ENCODE results near the gene CLNK.

CLNK gene

DNA sequence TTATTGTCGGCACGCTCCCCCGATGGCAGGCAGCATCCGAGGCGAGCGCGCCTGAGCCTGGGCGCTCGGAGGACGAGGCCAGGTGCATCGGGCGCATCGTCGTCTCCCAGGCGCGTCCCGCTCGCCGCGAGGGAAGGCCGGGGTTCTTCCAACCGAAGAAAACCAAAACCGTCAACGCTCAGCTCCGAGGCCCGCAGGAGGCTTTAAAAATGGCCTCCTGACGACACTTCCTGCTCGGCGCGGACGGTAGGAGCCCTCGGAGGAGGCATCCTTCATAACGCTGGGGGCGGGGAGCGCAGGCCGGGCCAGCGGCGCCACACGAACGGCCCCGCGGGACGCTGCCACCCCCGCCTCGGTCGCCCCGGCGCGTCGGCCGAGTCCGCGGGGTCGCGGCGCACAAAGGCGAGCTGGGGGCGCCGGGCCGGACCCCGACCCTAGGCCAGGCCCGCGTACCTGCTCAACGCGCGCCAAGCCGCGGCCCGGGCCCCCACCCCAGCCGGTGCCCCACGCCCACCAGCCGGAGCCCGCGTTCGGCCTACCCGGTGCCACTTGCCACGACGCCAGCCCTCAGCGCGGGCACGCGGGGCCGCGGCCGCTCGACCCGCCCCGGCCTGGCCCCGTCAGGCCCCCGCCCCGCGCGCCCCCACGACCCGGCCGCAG is 227.8 kb downstream of the CLNK start:
- H3K9me3 ChIP-seq (ENCODE audit: control insufficient read depth in 1 of 2, low read length in 2 of 2) = no peaks in the 10 kb centered on the region
- peak overlapping the region; percentile 39 to 57 for H3K9ac ChIP-seq (ENCODE audit: low read depth in 1 of 2, low read length in 2 of 2)
- H3K27me3 ChIP-seq (ENCODE audit: control insufficient read depth in 1 of 2, insufficient read depth in 2 of 2, low read length in 2 of 2) = peaks cover 0 to 3% of the 10 kb centered on the region in 2 donors
- peak overlapping the region; percentile 79 for H3K4me3 ChIP-seq (ENCODE audit: low read depth in 1 of 2, low read length in 2 of 2)
- peaks cover 5 to 25% of the 10 kb centered on the region in 2 donors for H3K36me3 ChIP-seq (ENCODE audit: control insufficient read depth in 1 of 2, insufficient read depth in 2 of 2, low read length in 2 of 2)
- H3K4me1 ChIP-seq (ENCODE audit: control insufficient read depth in 1 of 2, insufficient read depth in 2 of 2, low read length in 2 of 2) = peaks cover 11 to 13% of the 10 kb centered on the region in 2 donors
- no peak overlapping the region for H3K27ac ChIP-seq (ENCODE audit: low read depth, low read length)

GRCh38 chr4:10456260-10456594 is 228.3 kb downstream of the CLNK start:
- H3K4me1 ChIP-seq (ENCODE audit: control insufficient read depth in 1 of 2, insufficient read depth in 2 of 2, low read length in 2 of 2) = peaks cover 7 to 13% of the 10 kb centered on the region in 2 donors
- peaks cover 6 to 26% of the 10 kb centered on the region in 2 donors for H3K36me3 ChIP-seq (ENCODE audit: control insufficient read depth in 1 of 2, insufficient read depth in 2 of 2, low read length in 2 of 2)
- no peaks in the 10 kb centered on the region for H3K27me3 ChIP-seq (ENCODE audit: control insufficient read depth in 1 of 2, insufficient read depth in 2 of 2, low read length in 2 of 2)
- H3K9me3 ChIP-seq (ENCODE audit: control insufficient read depth in 1 of 2, low read length in 2 of 2) = no peaks in the 10 kb centered on the region
- peak overlapping the region; percentile 39 to 57 for H3K9ac ChIP-seq (ENCODE audit: low read depth in 1 of 2, low read length in 2 of 2)
- H3K27ac ChIP-seq (ENCODE audit: low read depth, low read length) = no peak overlapping the region
- peak overlapping the region; percentile 79 for H3K4me3 ChIP-seq (ENCODE audit: low read depth in 1 of 2, low read length in 2 of 2)

DNA sequence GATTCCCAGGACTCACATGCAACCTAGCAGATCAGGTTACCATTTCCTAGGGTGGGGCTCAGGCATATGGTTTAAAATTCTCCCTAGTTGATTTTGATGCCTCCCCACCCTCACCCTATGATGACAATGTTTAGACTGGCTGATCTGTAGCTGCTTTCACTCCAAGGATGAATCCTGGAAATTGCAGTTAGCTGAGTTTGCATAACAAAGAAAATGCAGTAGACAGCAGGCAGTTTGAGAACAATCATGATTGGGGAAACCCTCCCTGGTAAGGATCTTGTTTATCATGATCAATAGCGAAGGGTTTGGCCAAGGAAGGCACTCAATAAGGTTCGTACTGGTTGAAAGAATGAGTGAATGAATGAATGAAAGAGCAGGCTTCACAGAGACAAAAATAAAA is 229.4 kb downstream of the CLNK start:
- Histone ChIP-seq H3K27me3 (ENCODE audit: control insufficient read depth in 1 of 2, insufficient read depth in 2 of 2, low read length in 2 of 2) (no peaks in the 10 kb centered on the region), H3K4me3 (ENCODE audit: low read depth in 1 of 2, low read length in 2 of 2) (no peak overlapping the region), H3K4me1 (ENCODE audit: control insufficient read depth in 1 of 2, insufficient read depth in 2 of 2, low read length in 2 of 2) (peaks cover 7 to 13% of the 10 kb centered on the region in 2 donors), H3K9me3 (ENCODE audit: control insufficient read depth in 1 of 2, low read length in 2 of 2) (peaks cover 3 to 4% of the 10 kb centered on the region in 2 donors), H3K9ac (ENCODE audit: low read depth in 1 of 2, low read length in 2 of 2) (no peak overlapping the region), H3K36me3 (ENCODE audit: control insufficient read depth in 1 of 2, insufficient read depth in 2 of 2, low read length in 2 of 2) (peaks cover 10 to 33% of the 10 kb centered on the region in 2 donors), H3K27ac (ENCODE audit: low read depth, low read length) (no peak overlapping the region)

GRCh38 chr4:10454726-10455125 is 229.8 kb downstream of the CLNK start:
- Histone ChIP-seq H3K27me3 (ENCODE audit: control insufficient read depth in 1 of 2, insufficient read depth in 2 of 2, low read length in 2 of 2) (no peaks in the 10 kb centered on the region), H3K9me3 (ENCODE audit: control insufficient read depth in 1 of 2, low read length in 2 of 2) (peaks cover 6 to 7% of the 10 kb centered on the region in 2 donors), H3K9ac (ENCODE audit: low read depth in 1 of 2, low read length in 2 of 2) (no peak overlapping the region), H3K4me1 (ENCODE audit: control insufficient read depth in 1 of 2, insufficient read depth in 2 of 2, low read length in 2 of 2) (peaks cover 7 to 13% of the 10 kb centered on the region in 2 donors), H3K36me3 (ENCODE audit: control insufficient read depth in 1 of 2, insufficient read depth in 2 of 2, low read length in 2 of 2) (peaks cover 12 to 35% of the 10 kb centered on the region in 2 donors), H3K4me3 (ENCODE audit: low read depth in 1 of 2, low read length in 2 of 2) (no peak overlapping the region), H3K27ac (ENCODE audit: low read depth, low read length) (no peak overlapping the region)

- Histone ChIP-seq H3K9ac (ENCODE audit: low read depth in 1 of 2, low read length in 2 of 2) (no peak overlapping the region), H3K4me3 (ENCODE audit: low read depth in 1 of 2, low read length in 2 of 2) (no peak overlapping the region), H3K36me3 (ENCODE audit: control insufficient read depth in 1 of 2, insufficient read depth in 2 of 2, low read length in 2 of 2) (peaks cover 12 to 35% of the 10 kb centered on the region in 2 donors), H3K27me3 (ENCODE audit: control insufficient read depth in 1 of 2, insufficient read depth in 2 of 2, low read length in 2 of 2) (no peaks in the 10 kb centered on the region), H3K27ac (ENCODE audit: low read depth, low read length) (no peak overlapping the region), H3K9me3 (ENCODE audit: control insufficient read depth in 1 of 2, low read length in 2 of 2) (peaks cover 6 to 10% of the 10 kb centered on the region in 2 donors), H3K4me1 (ENCODE audit: control insufficient read depth in 1 of 2, insufficient read depth in 2 of 2, low read length in 2 of 2) (peaks cover 7 to 13% of the 10 kb centered on the region in 2 donors)
Observed at GRCh38 chr4:10454121-10454520, 230.4 kb downstream of the CLNK start.

DNA sequence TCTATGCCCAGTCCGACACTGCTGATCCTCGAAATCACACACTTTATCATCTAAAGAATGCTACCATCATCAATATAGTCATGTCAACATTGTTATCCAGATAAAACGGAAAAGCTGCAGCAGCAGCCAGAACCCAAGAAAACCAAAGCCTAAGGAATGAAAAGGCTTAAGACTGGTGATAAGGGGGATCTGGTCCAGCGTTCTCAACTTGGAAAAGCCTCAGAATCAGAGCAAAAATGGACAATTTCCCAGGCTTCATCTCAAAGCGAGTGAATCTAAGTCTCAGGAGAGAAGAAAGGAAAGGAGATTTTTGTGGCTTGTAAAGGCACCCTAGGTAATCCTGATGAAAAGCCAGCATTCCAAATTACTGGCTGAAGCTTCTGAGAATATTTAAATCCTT is 235.6 kb downstream of the CLNK start:
- H3K27ac ChIP-seq (ENCODE audit: low read depth, low read length) = no peak overlapping the region
- H3K9me3 ChIP-seq (ENCODE audit: control insufficient read depth in 1 of 2, low read length in 2 of 2) = peaks cover 8 to 40% of the 10 kb centered on the region in 2 donors
- H3K9ac ChIP-seq (ENCODE audit: low read depth in 1 of 2, low read length in 2 of 2) = no peak overlapping the region
- H3K4me3 ChIP-seq (ENCODE audit: low read depth in 1 of 2, low read length in 2 of 2) = no peak overlapping the region
- H3K36me3 ChIP-seq (ENCODE audit: control insufficient read depth in 1 of 2, insufficient read depth in 2 of 2, low read length in 2 of 2) = peaks cover 37 to 55% of the 10 kb centered on the region in 2 donors
- no peaks in the 10 kb centered on the region for H3K4me1 ChIP-seq (ENCODE audit: control insufficient read depth in 1 of 2, insufficient read depth in 2 of 2, low read length in 2 of 2)
- H3K27me3 ChIP-seq (ENCODE audit: control insufficient read depth in 1 of 2, insufficient read depth in 2 of 2, low read length in 2 of 2) = no peaks in the 10 kb centered on the region

DNA sequence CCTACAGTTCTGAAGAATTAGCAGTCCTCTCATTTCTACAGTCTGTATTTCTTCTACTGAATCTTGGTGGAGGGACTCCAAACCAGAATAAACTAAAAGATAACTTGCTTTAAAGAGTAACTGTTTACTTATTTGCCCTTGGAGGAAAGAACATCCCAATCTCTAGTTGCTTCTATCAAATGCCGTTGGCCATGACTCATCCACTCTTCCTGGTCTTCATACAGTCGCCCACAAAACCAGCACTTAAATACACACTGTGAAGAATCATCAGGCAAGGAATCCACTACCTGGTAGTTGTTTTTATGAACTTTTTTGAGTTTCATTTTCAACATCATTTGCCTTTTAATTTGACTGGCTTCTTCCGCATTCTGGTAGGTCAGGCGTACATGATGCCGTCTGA is 241.6 kb downstream of the CLNK start:
- H3K9me3 ChIP-seq (ENCODE audit: control insufficient read depth in 1 of 2, low read length in 2 of 2) = peaks cover 7 to 41% of the 10 kb centered on the region in 2 donors
- H3K4me1 ChIP-seq (ENCODE audit: control insufficient read depth in 1 of 2, insufficient read depth in 2 of 2, low read length in 2 of 2) = no peaks in the 10 kb centered on the region
- H3K9ac ChIP-seq (ENCODE audit: low read depth in 1 of 2, low read length in 2 of 2) = no peak overlapping the region
- H3K27ac ChIP-seq (ENCODE audit: low read depth, low read length) = no peak overlapping the region
- H3K4me3 ChIP-seq (ENCODE audit: low read depth in 1 of 2, low read length in 2 of 2) = no peak overlapping the region
- H3K27me3 ChIP-seq (ENCODE audit: control insufficient read depth in 1 of 2, insufficient read depth in 2 of 2, low read length in 2 of 2) = no peaks in the 10 kb centered on the region
- peaks cover 26 to 27% of the 10 kb centered on the region in 2 donors for H3K36me3 ChIP-seq (ENCODE audit: control insufficient read depth in 1 of 2, insufficient read depth in 2 of 2, low read length in 2 of 2)

DNA sequence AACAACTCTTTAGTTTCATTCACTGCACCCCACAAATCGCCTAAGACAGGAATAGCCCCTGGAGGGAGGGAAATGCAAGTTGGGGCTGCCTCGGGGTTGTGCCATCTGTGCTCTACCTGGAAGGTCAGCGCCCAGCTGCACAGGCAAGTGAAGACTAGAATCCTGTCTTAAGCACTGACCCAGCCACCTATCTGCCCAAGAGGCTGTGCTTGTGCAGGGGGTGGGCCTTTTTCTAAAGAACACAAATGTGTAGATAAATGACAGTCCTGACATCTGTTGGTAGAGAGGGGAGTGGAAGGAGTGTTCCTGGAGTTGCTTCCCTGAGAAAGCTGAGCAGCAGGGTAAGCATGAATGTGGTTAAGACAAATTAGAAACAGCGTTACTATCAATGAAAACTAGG is 243.1 kb downstream of the CLNK start:
- H3K36me3 ChIP-seq (ENCODE audit: control insufficient read depth in 1 of 2, insufficient read depth in 2 of 2, low read length in 2 of 2) = peaks cover 20 to 21% of the 10 kb centered on the region in 2 donors
- H3K27ac ChIP-seq (ENCODE audit: low read depth, low read length) = no peak overlapping the region
- H3K4me3 ChIP-seq (ENCODE audit: low read depth in 1 of 2, low read length in 2 of 2) = no peak overlapping the region
- H3K9ac ChIP-seq (ENCODE audit: low read depth in 1 of 2, low read length in 2 of 2) = no peak overlapping the region
- peaks cover 5 to 32% of the 10 kb centered on the region in 2 donors for H3K9me3 ChIP-seq (ENCODE audit: control insufficient read depth in 1 of 2, low read length in 2 of 2)
- no peaks in the 10 kb centered on the region for H3K27me3 ChIP-seq (ENCODE audit: control insufficient read depth in 1 of 2, insufficient read depth in 2 of 2, low read length in 2 of 2)
- H3K4me1 ChIP-seq (ENCODE audit: control insufficient read depth in 1 of 2, insufficient read depth in 2 of 2, low read length in 2 of 2) = no peaks in the 10 kb centered on the region

- H3K36me3 ChIP-seq (ENCODE audit: control insufficient read depth in 1 of 2, insufficient read depth in 2 of 2, low read length in 2 of 2) = no peaks in the 10 kb centered on the region
- H3K4me3 ChIP-seq (ENCODE audit: low read depth in 1 of 2, low read length in 2 of 2) = no peak overlapping the region
- H3K9me3 ChIP-seq (ENCODE audit: control insufficient read depth in 1 of 2, low read length in 2 of 2) = peaks cover 5 to 14% of the 10 kb centered on the region in 2 donors
- H3K27ac ChIP-seq (ENCODE audit: low read depth, low read length) = no peak overlapping the region
- H3K27me3 ChIP-seq (ENCODE audit: control insufficient read depth in 1 of 2, insufficient read depth in 2 of 2, low read length in 2 of 2) = no peaks in the 10 kb centered on the region
- no peaks in the 10 kb centered on the region for H3K4me1 ChIP-seq (ENCODE audit: control insufficient read depth in 1 of 2, insufficient read depth in 2 of 2, low read length in 2 of 2)
- H3K9ac ChIP-seq (ENCODE audit: low read depth in 1 of 2, low read length in 2 of 2) = no peak overlapping the region
Observed at GRCh38 chr4:10438924-10439323, 245.6 kb downstream of the CLNK start.

DNA sequence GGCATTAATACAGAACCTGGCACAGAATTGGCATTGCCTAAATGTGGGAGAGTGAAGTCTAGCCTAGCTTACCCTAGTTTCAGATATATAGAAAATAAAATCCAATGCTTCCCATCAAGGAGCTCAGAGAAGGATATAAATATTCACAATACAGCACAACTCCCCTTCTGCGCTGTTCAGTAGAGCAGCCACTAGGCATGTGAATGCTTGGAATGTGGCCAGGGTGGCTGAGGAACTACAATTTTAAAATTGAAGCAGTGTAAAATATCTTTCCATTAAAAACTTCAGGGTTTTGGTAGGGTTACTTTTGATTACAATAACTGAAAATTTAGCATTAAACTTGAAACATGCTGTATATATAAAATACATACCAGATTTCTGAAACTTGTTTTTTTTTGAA is 246.8 kb downstream of the CLNK start:
- Histone ChIP-seq H3K4me3 (ENCODE audit: low read depth in 1 of 2, low read length in 2 of 2) (no peak overlapping the region), H3K4me1 (ENCODE audit: control insufficient read depth in 1 of 2, insufficient read depth in 2 of 2, low read length in 2 of 2) (no peaks in the 10 kb centered on the region), H3K9ac (ENCODE audit: low read depth in 1 of 2, low read length in 2 of 2) (no peak overlapping the region), H3K27ac (ENCODE audit: low read depth, low read length) (no peak overlapping the region), H3K27me3 (ENCODE audit: control insufficient read depth in 1 of 2, insufficient read depth in 2 of 2, low read length in 2 of 2) (no peaks in the 10 kb centered on the region), H3K36me3 (ENCODE audit: control insufficient read depth in 1 of 2, insufficient read depth in 2 of 2, low read length in 2 of 2) (no peaks in the 10 kb centered on the region), H3K9me3 (ENCODE audit: control insufficient read depth in 1 of 2, low read length in 2 of 2) (peaks cover 0 to 2% of the 10 kb centered on the region in 2 donors)

Measured in duodenal mucosa (tissue), 2 donors.